H1 (cell line): ENCODE data around the gene AKAP7. TPM values are rescaled to one million over a fixed set of nuclear protein-coding genes. Genes with fewer than 3 reads are reported as not detected.

ENCODE experiments used
- CTCF ChIA-PET: fragments of 300-600 bp; sonication (Branson Sonifier 250); formaldehyde crosslinking; loops from one replicate; lab custom pipeline; 2021; ENCODE audit not compliant: partially characterized antibody; lab: Charles Lee
- POLR2A ChIA-PET: fragments of 300-600 bp; sonication (Branson Sonifier 250); formaldehyde crosslinking; loops from one replicate; lab custom pipeline; 2021; ENCODE audit warnings: inconsistent platforms; ENCODE audit not compliant: partially characterized antibody; lab: Charles Lee
- DNase-seq, 2 experiments: peaks; one replicate each; pipeline versions ENCODE4 v3.0.0 to v3.0.0-alpha.2; 2010 to 2022; ENCODE audit warnings: low spot score in 2 of 2, low read depth in 1 of 2, mixed read lengths in 1 of 2
- FAIRE-seq: peaks from 2 replicates; lab custom pipeline; 2011; peaks lifted over from hg19 to GRCh38; lab: Jason Lieb, UNC
- H2AFZ ChIP-seq: 2 replicates; pipeline ENCODE4 v1.8.1; 2012; ENCODE audit warnings: low read length, inconsistent platforms
- H2AK5ac ChIP-seq: 2 replicates; pipeline ENCODE4 v1.6.1; 2013; ENCODE audit warnings: low read depth, low read length
- H2BK120ac ChIP-seq: replicated peaks from 2 replicates; pipeline ENCODE3; 2013; ENCODE audit warnings: low read depth, low read length, inconsistent platforms
- H2BK12ac ChIP-seq: 2 replicates; pipeline ENCODE4 v1.6.1; 2013; ENCODE audit warnings: low read depth, low read length
- H2BK15ac ChIP-seq: 2 replicates; pipeline ENCODE4 v1.6.1; 2013; ENCODE audit warnings: low read length
- H2BK20ac ChIP-seq: 2 replicates; pipeline ENCODE4 v1.6.1; 2013; ENCODE audit warnings: low read length
- H2BK5ac ChIP-seq: 2 replicates; pipeline ENCODE4 v1.6.1; 2013; ENCODE audit warnings: low read depth, low read length
- H3K14ac ChIP-seq: 2 replicates; pipeline ENCODE4 v1.6.1; 2013; ENCODE audit warnings: inconsistent platforms; ENCODE audit not compliant: insufficient read length
- H3K18ac ChIP-seq: 2 replicates; pipeline ENCODE4 v1.6.1; 2013; ENCODE audit warnings: low read length; ENCODE audit errors: extremely low read depth
- H3K23ac ChIP-seq: 2 replicates; pipeline ENCODE4 v1.6.1; 2013; ENCODE audit warnings: inconsistent platforms; ENCODE audit not compliant: insufficient read length
- H3K23me2 ChIP-seq: 2 replicates; pipeline ENCODE4 v1.6.1; 2013; ENCODE audit warnings: low read depth, low read length
- H3K27ac ChIP-seq: 2 replicates; pipeline ENCODE4 v1.6.1; 2011; ENCODE audit warnings: low read depth, low read length, inconsistent platforms
- H3K27me3 ChIP-seq, 4 experiments: replicated peaks in 1 of 4; 1 replicate in 1 of 4; 2 replicates in 3 of 4; pipeline versions ENCODE4 v1.6.1 to v1.8.1; 2011 to 2013; ENCODE audit warnings: low read length in 3 of 4, mild to moderate bottlenecking in 3 of 4, inconsistent platforms in 2 of 4, mixed read lengths in 2 of 4, moderate library complexity in 1 of 4; ENCODE audit not compliant: control insufficient read depth in 3 of 4, insufficient read depth in 3 of 4; ENCODE audit errors: extremely low read depth in 1 of 4
- H3K36me3 ChIP-seq, 4 experiments: 2 replicates each; pipeline versions ENCODE4 v1.6.1 to v1.8.1; 2011 to 2013; ENCODE audit warnings: mild to moderate bottlenecking in 4 of 4, low read length in 3 of 4, moderate library complexity in 2 of 4, control low read depth in 1 of 4, inconsistent platforms in 1 of 4; ENCODE audit not compliant: insufficient read depth in 4 of 4, control insufficient read depth in 2 of 4
- H3K4ac ChIP-seq: replicated peaks from 2 replicates; pipeline ENCODE3; 2013; ENCODE audit warnings: low read length, low read depth, mixed read lengths, inconsistent platforms; ENCODE audit not compliant: insufficient read length
- H3K4me1 ChIP-seq, 4 experiments: replicated peaks in 1 of 4; 1 replicate in 1 of 4; 2 replicates in 3 of 4; pipeline versions ENCODE4 v1.6.1 to v1.8.1; 2011 to 2013; ENCODE audit warnings: low read length in 3 of 4, inconsistent platforms in 2 of 4, mixed read lengths in 1 of 4; ENCODE audit not compliant: insufficient read depth in 4 of 4, control insufficient read depth in 3 of 4
- H3K4me2 ChIP-seq, 2 experiments: 2 replicates each; pipeline versions ENCODE4 v1.6.1 to v1.8.1; 2011 to 2013; ENCODE audit warnings: low read depth in 2 of 2, low read length in 2 of 2, control low read depth in 1 of 2, inconsistent platforms in 1 of 2, mild to moderate bottlenecking in 1 of 2; ENCODE audit not compliant: insufficient read depth in 1 of 2
- H3K4me3 ChIP-seq, 4 experiments: fragments of 200-600, 300-600 bp in 1 of 4; sonication (generic), shearing (Covaris generic), sonication (Bioruptor Twin) in 1 of 4; 2 replicates each; pipeline versions ENCODE4 v1.5.1 to v1.8.1; 2011 to 2016; ENCODE audit warnings: low read length in 4 of 4, low read depth in 3 of 4, control low read depth in 2 of 4, inconsistent platforms in 2 of 4, mild to moderate bottlenecking in 2 of 4, mixed read lengths in 1 of 4, moderate library complexity in 1 of 4; ENCODE audit not compliant: insufficient read depth in 2 of 4; ENCODE audit errors: extremely low read depth in 1 of 4
- H3K56ac ChIP-seq: replicated peaks from 2 replicates; pipeline ENCODE3; 2013; ENCODE audit warnings: low read depth, mild to moderate bottlenecking, mixed read lengths, low read length, inconsistent platforms; ENCODE audit not compliant: insufficient read length
- H3K79me1 ChIP-seq: 2 replicates; pipeline ENCODE4 v1.6.1; 2013; ENCODE audit warnings: low read depth, low read length, control low read depth
- H3K79me2 ChIP-seq, 2 experiments: 2 replicates each; pipeline versions ENCODE4 v1.6.1 to v1.8.1; 2012 to 2013; ENCODE audit warnings: low read length in 2 of 2, mild to moderate bottlenecking in 2 of 2, inconsistent platforms in 1 of 2; ENCODE audit not compliant: insufficient read depth in 2 of 2, control insufficient read depth in 1 of 2
- H3K9ac ChIP-seq, 4 experiments: replicated peaks in 1 of 4; 1 replicate in 1 of 4; 2 replicates in 3 of 4; pipeline versions ENCODE4 v1.6.1 to v1.8.1; 2011 to 2013; ENCODE audit warnings: low read depth in 3 of 4, low read length in 3 of 4, control low read depth in 2 of 4, mild to moderate bottlenecking in 2 of 4, moderate library complexity in 2 of 4, inconsistent platforms in 1 of 4; ENCODE audit errors: extremely low read depth in 1 of 4
- H3K9me3 ChIP-seq, 2 experiments: 2 replicates each; pipeline versions ENCODE4 v1.6.1 to v1.8.1; 2012 to 2013; ENCODE audit warnings: mild to moderate bottlenecking in 2 of 2, moderate library complexity in 2 of 2, control low read depth in 1 of 2, inconsistent platforms in 1 of 2, low read depth in 1 of 2, low read length in 1 of 2, mixed read lengths in 1 of 2; ENCODE audit not compliant: insufficient read depth in 2 of 2
- H4K20me1 ChIP-seq, 2 experiments: replicated peaks in 1 of 2; 2 replicates each; pipeline versions ENCODE3 to v1.8.1; 2011 to 2013; ENCODE audit warnings: inconsistent platforms in 2 of 2, low read length in 2 of 2, mild to moderate bottlenecking in 1 of 2; ENCODE audit not compliant: insufficient read depth in 2 of 2, control insufficient read depth in 1 of 2
- H4K5ac ChIP-seq: 2 replicates; pipeline ENCODE4 v1.6.1; 2013; ENCODE audit warnings: low read length, low read depth, mixed read lengths, inconsistent platforms; ENCODE audit not compliant: insufficient read length
- H4K8ac ChIP-seq: 2 replicates; pipeline ENCODE4 v1.8.0; 2013; ENCODE audit warnings: mild to moderate bottlenecking, moderate library complexity, low read length, inconsistent platforms; ENCODE audit not compliant: insufficient read depth; ENCODE audit errors: extremely low read depth
- H4K91ac ChIP-seq: replicated peaks from 2 replicates; pipeline ENCODE3; 2013; ENCODE audit warnings: low read length, mixed read lengths, inconsistent platforms; ENCODE audit not compliant: insufficient read length
- MAFK ChIP-seq: IDR thresholded peaks from 2 replicates; pipeline ENCODE4 v1.6.1; 2012; ENCODE audit warnings: low read depth, mild to moderate bottlenecking, improper control_type of control experiment, low read length
- RAD21 ChIP-seq, 2 experiments: IDR thresholded peaks in 1 of 2; conservative IDR thresholded peaks in 1 of 2; 2 replicates each; pipeline ENCODE4 v1.6.1; 2011; ENCODE audit warnings: low read depth in 2 of 2, low read length in 2 of 2, improper control_type of control experiment in 1 of 2, inconsistent platforms in 1 of 2, mild to moderate bottlenecking in 1 of 2, moderate library complexity in 1 of 2
- WGBS, 2 experiments: shearing (Covaris generic) in 1 of 2; methylation state at CpG; one replicate each; pipeline versions ENCODE4 v1.1.6 to v1.1.7; 2013 to 2015; ENCODE audit warnings: low lambda C conversion rate in 2 of 2, mixed read lengths in 2 of 2, inconsistent platforms in 1 of 2, low coverage in 1 of 2, missing lambda C conversion rate in 1 of 2; ENCODE audit not compliant: insufficient replicate concordance in 2 of 2, insufficient coverage in 1 of 2, insufficient read length in 1 of 2; ENCODE audit errors: extremely low coverage in 1 of 2, missing lambda C conversion rate in 1 of 2; 5-methylcytosine and 5-hydroxymethylcytosine counted together
- polyA plus RNA-seq, 7 experiments: library from polyadenylated mRNA; depleted of rRNA in 3 of 7; stranded (reverse) in 5 of 7; unstranded in 2 of 7; fragments of >200 nt in 5 of 7; fragments of 200-250 nt in 2 of 7; gene quantifications; 1 replicate in 5 of 7; 2 replicates in 1 of 7; 4 replicates in 1 of 7; pipeline versions ENCODE4 v1.2.1 to v1.2.3, GENCODE V29; 2011 to 2013; ENCODE audit warnings: missing spikeins in 2 of 7, mixed read lengths in 2 of 7
- total RNA-seq: library from RNA; stranded (reverse); fragmentation: NEBNext Ultra II Directional; extraction: Animal tissue kit (Norgen Biotek cat#: 25700); gene quantifications from 2 replicates; pipeline ENCODE4 v1.2.1, GENCODE V29; 2021

AKAP7 gene
- total and polyA plus RNA-seq, 2 of the 8 experiments (the other 6 are each of a cell fraction or from before 2014, with no cell fraction given): 4.7 to 16.9 TPM

DNA sequence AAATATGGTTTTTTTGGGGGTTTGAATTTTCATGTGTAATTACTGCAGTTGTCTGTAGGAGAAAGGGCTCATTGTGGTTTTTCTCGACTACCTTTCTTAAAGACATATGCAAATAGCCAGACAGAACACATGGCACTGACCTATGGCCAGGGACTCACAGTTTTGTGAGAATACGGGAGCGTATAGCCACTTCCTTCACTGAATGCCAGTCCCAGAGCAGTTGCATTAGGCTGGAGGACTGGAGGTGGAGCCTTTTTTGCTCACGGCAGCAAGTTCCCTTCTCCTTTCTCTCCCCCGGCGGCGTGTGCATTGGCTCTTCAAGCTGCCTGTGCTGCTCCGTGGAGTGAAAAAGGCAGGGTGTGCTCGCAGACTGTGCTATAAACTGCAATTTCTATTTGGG lies 114.9 kb downstream of the AKAP7 start:
- POLR2A ChIA-PET: no interaction called here
- H3K79me2 ChIP-seq: peaks cover 0 to 4% of the 10 kb centered on the region in 2 experiments; a peak in 1 of 4 replicates
- no peaks in the 10 kb centered on the region for H3K36me3 ChIP-seq
- no peak overlapping the region for H2BK15ac ChIP-seq
- DNase-seq (peak in 1 of 2 experiments; percentile 54), FAIRE-seq (peak; percentile 32)
- H3K9ac ChIP-seq: no peak overlapping the region
- no peak overlapping the region for H4K5ac ChIP-seq
- 0 out of 4 replicates have a peak, but pooled peaks of 1 of the 2 experiments have one; percentile 2 for TF ChIP-seq RAD21 (IDR thresholded peaks at IDR 0.05 in 1 of 2, conservative IDR thresholded peaks at IDR 0.05 in 1 of 2; ENCODE audit: low read depth in 2 of 2, low read length in 2 of 2)
- no peak for TF ChIP-seq MAFK
- no peak overlapping the region for H2AK5ac ChIP-seq
- no peak overlapping the region for H3K14ac ChIP-seq
- peak overlapping the region; percentile 89 for H2AFZ ChIP-seq
- no peak overlapping the region for H3K27ac ChIP-seq
- no peaks in the 10 kb centered on the region for H3K79me1 ChIP-seq
- no peaks in the 10 kb centered on the region for H3K9me3 ChIP-seq
- no peaks in the 10 kb centered on the region for H4K20me1 ChIP-seq
- H2BK5ac ChIP-seq: no peak overlapping the region
- H3K4ac ChIP-seq: no peak overlapping the region
- WGBS, 2 experiments: 33% methylated on average over 9 of the region's 9 CpGs; no CpG with 5 or more reads in 1 of the 2 experiments
- H3K56ac ChIP-seq: no peak overlapping the region
- no peak overlapping the region for H3K18ac ChIP-seq
- no peak overlapping the region for H3K23ac ChIP-seq
- H4K8ac ChIP-seq: no peak overlapping the region
- peak overlapping the region; percentile 7 to 58 (median 16); a peak in 4 of 8 replicates for H3K4me3 ChIP-seq
- no peaks in the 10 kb centered on the region for H3K27me3 ChIP-seq
- H3K4me1 ChIP-seq: peaks cover 0 to 11% (median 8%) of the 10 kb centered on the region in 4 experiments; a peak in 3 of 7 replicates
- H4K91ac ChIP-seq: no peak overlapping the region
- no peak overlapping the region for H2BK120ac ChIP-seq
- CTCF ChIA-PET: interaction anchor here (1.6 kb wide), 1 partner anchor 12 kb away, joined by 4 read pairs; no protein-coding TSS in a partner anchor
- H3K4me2 ChIP-seq: peak overlapping the region; percentile 49 to 66
- no peak overlapping the region for H2BK12ac ChIP-seq
- H2BK20ac ChIP-seq: no peak overlapping the region
- no peaks in the 10 kb centered on the region for H3K23me2 ChIP-seq
